Sigmoid colon (tissue), 7 donors: ENCODE data around the gene KIF26B. TPM values are rescaled to one million over a fixed set of nuclear protein-coding genes. Genes with fewer than 3 reads are reported as not detected.

Experiments
- DNase-seq: peaks from one replicate; pipeline ENCODE4 v3.0.0-alpha.2; 2019
- H3K27ac ChIP-seq, 4 donors: fragments of 200-600 bp; sonication (generic); one replicate each; pipeline ENCODE4 v1.5.1; 2016 to 2019; ENCODE audit warnings: mild to moderate bottlenecking in 1 of 4
- H3K27me3 ChIP-seq, 3 donors: fragments of 200-600 bp; sonication (generic); one replicate each; pipeline ENCODE4 v1.5.1; 2019; ENCODE audit warnings: mild to moderate bottlenecking in 1 of 3
- H3K36me3 ChIP-seq, 4 donors: fragments of 200-600 bp; sonication (generic); one replicate each; pipeline ENCODE4 v1.5.1; 2016 to 2019
- H3K4me1 ChIP-seq, 4 donors: fragments of 200-600 bp; sonication (generic); one replicate each; pipeline ENCODE4 v1.5.1; 2017 to 2019
- H3K4me3 ChIP-seq, 4 donors: fragments of 200-600 bp; sonication (generic); one replicate each; pipeline ENCODE4 v1.5.1; 2017 to 2019; ENCODE audit warnings: mild to moderate bottlenecking in 2 of 4, moderate library complexity in 1 of 4
- H3K9me3 ChIP-seq, 4 donors: fragments of 200-600 bp in 3 of 4; sonication (generic) in 3 of 4; one replicate each; pipeline versions ENCODE4 v1.5.1 to v1.6.1; 2013 to 2019
- EP300 ChIP-seq, 4 donors: sonication (generic); formaldehyde crosslinking; IDR thresholded peaks; one replicate each; pipeline ENCODE4 v1.6.1; 2017; ENCODE audit warnings: antibody characterized with exemption in 4 of 4
- POLR2A ChIP-seq, 2 donors: fragments of 450-650 bp; IDR thresholded peaks; one replicate each; pipeline ENCODE4 v1.6.1; 2016; ENCODE audit warnings: antibody characterized with exemption in 2 of 2, mild to moderate bottlenecking in 2 of 2, moderate library complexity in 2 of 2
- POLR2AphosphoS5 ChIP-seq, 4 donors: sonication (generic); formaldehyde crosslinking; IDR thresholded peaks; one replicate each; pipeline ENCODE4 v1.6.1; 2017; ENCODE audit warnings: antibody characterized with exemption in 4 of 4
- WGBS, 2 donors: extraction: QIAGEN DNeasy Blood & Tissue Kit; methylation state at CpG; one replicate each; pipeline ENCODE4 v1.1.7; 2013; 5-methylcytosine and 5-hydroxymethylcytosine counted together
- intact Hi-C: fragments of 100-400 bp; cut with DNase I; formaldehyde crosslinking; loops from one replicate; pipeline ENCODE4 v1.15.1; 2023
- polyA plus RNA-seq, 3 donors: library from polyadenylated mRNA; stranded (reverse); fragments of 200-250 nt; gene quantifications; one replicate each; pipeline ENCODE4 v1.2.3, GENCODE V29; 2013
- total RNA-seq, 4 donors: library from RNA; depleted of rRNA; stranded (reverse); fragments of >200 nt; gene quantifications; one replicate each; pipeline ENCODE4 v1.1.0, GENCODE V29; 2016
- TF ChIP-seq, protein P1 (sequence below), 4 experiments: fragments of 450-650 bp in 3 of 4; fragments of 200-600 bp in 1 of 4; IDR thresholded peaks; one replicate each; pipeline ENCODE4 v1.5.1; 2016 to 2019; ENCODE audit warnings: antibody characterized with exemption in 4 of 4, mild to moderate bottlenecking in 3 of 4, moderate library complexity in 2 of 4
- donor health status: healthy with polysubstance abuse.
- donor health status: Bipolar disorder and iron deficiency.
- donor health status: healthy.

The KIF26B gene
- total and polyA plus RNA-seq, 7 donors: under 0.01 to 5.5 (median 1.4) TPM; not detected in 1

- Histone ChIP-seq H3K9me3 (no peaks in the 10 kb centered on the region), H3K4me1 (no peaks in the 10 kb centered on the region), H3K4me3 (no peak overlapping the region), H3K36me3 (no peaks in the 10 kb centered on the region), H3K27me3 (no peaks in the 10 kb centered on the region), H3K27ac (no peak overlapping the region)
- TF ChIP-seq POLR2AphosphoS5 (IDR thresholded peaks at IDR 0.05) (no peak), POLR2A (IDR thresholded peaks at IDR 0.05) (no peak), EP300 (IDR thresholded peaks at IDR 0.05) (no peak)
- TF ChIP-seq, protein P1, sequence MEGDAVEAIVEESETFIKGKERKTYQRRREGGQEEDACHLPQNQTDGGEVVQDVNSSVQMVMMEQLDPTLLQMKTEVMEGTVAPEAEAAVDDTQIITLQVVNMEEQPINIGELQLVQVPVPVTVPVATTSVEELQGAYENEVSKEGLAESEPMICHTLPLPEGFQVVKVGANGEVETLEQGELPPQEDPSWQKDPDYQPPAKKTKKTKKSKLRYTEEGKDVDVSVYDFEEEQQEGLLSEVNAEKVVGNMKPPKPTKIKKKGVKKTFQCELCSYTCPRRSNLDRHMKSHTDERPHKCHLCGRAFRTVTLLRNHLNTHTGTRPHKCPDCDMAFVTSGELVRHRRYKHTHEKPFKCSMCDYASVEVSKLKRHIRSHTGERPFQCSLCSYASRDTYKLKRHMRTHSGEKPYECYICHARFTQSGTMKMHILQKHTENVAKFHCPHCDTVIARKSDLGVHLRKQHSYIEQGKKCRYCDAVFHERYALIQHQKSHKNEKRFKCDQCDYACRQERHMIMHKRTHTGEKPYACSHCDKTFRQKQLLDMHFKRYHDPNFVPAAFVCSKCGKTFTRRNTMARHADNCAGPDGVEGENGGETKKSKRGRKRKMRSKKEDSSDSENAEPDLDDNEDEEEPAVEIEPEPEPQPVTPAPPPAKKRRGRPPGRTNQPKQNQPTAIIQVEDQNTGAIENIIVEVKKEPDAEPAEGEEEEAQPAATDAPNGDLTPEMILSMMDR (IDR thresholded peaks at IDR 0.05): no peak
- peak; percentile 1 for DNase-seq
- 80 to 85% methylated on average over 4 of the region's 4 CpGs for WGBS, 2 donors
- intact Hi-C loops: no loop called here
These were observed 46.5 kb upstream of the KIF26B start for GRCh38 chr1:245108246-245108645.

- intact Hi-C loops: no loop called here
- no peak overlapping the region for H3K27ac ChIP-seq
- H3K4me1 ChIP-seq: no peaks in the 10 kb centered on the region
- no peaks in the 10 kb centered on the region for H3K9me3 ChIP-seq
- H3K4me3 ChIP-seq: no peak overlapping the region
- 78 to 79% methylated on average over 7 of the region's 7 CpGs for WGBS, 2 donors
- TF ChIP-seq, protein P1 (IDR thresholded peaks at IDR 0.05): no peak
- TF ChIP-seq POLR2A (IDR thresholded peaks at IDR 0.05): no peak
- no peak for TF ChIP-seq EP300 (IDR thresholded peaks at IDR 0.05)
- no peak for TF ChIP-seq POLR2AphosphoS5 (IDR thresholded peaks at IDR 0.05)
- DNase-seq: no peak
- H3K36me3 ChIP-seq: no peaks in the 10 kb centered on the region
- H3K27me3 ChIP-seq: no peaks in the 10 kb centered on the region
These were observed 45.9 kb upstream of the KIF26B start for GRCh38 chr1:245108909-245109308.

GRCh38 chr1:245110406-245110805 lies 44.4 kb upstream of the KIF26B start:
- H3K36me3 ChIP-seq: no peaks in the 10 kb centered on the region
- no peak for TF ChIP-seq POLR2A (IDR thresholded peaks at IDR 0.05)
- no peak for TF ChIP-seq EP300 (IDR thresholded peaks at IDR 0.05)
- TF ChIP-seq, protein P1 (IDR thresholded peaks at IDR 0.05): no peak
- TF ChIP-seq POLR2AphosphoS5 (IDR thresholded peaks at IDR 0.05): no peak
- H3K27me3 ChIP-seq: no peaks in the 10 kb centered on the region
- H3K4me1 ChIP-seq: no peaks in the 10 kb centered on the region
- DNase-seq: no peak
- WGBS, 2 donors: 92 to 95% methylated on average over 2 of the region's 2 CpGs
- no peak overlapping the region for H3K27ac ChIP-seq
- no peak overlapping the region for H3K4me3 ChIP-seq
- H3K9me3 ChIP-seq: no peaks in the 10 kb centered on the region
- intact Hi-C loops: no loop called here

GRCh38 chr1:245111073-245111472 lies 43.7 kb upstream of the KIF26B start:
- Histone ChIP-seq H3K9me3 (no peaks in the 10 kb centered on the region), H3K4me1 (no peaks in the 10 kb centered on the region), H3K36me3 (no peaks in the 10 kb centered on the region), H3K4me3 (no peak overlapping the region), H3K27me3 (no peaks in the 10 kb centered on the region), H3K27ac (no peak overlapping the region)
- WGBS, 2 donors: 18 to 75% methylated on average over 6 of the region's 6 CpGs
- no peak for DNase-seq
- TF ChIP-seq, protein P1 (IDR thresholded peaks at IDR 0.05): no peak
- no peak for TF ChIP-seq EP300 (IDR thresholded peaks at IDR 0.05)
- no peak for TF ChIP-seq POLR2A (IDR thresholded peaks at IDR 0.05)
- TF ChIP-seq POLR2AphosphoS5 (IDR thresholded peaks at IDR 0.05): no peak
- intact Hi-C loops: no loop called here

- DNase-seq: no peak
- Histone ChIP-seq H3K36me3 (no peaks in the 10 kb centered on the region), H3K9me3 (no peaks in the 10 kb centered on the region), H3K27ac (no peak overlapping the region), H3K27me3 (no peaks in the 10 kb centered on the region), H3K4me3 (no peak overlapping the region), H3K4me1 (no peaks in the 10 kb centered on the region)
- TF ChIP-seq POLR2A (IDR thresholded peaks at IDR 0.05) (no peak), EP300 (IDR thresholded peaks at IDR 0.05) (no peak), POLR2AphosphoS5 (IDR thresholded peaks at IDR 0.05) (no peak)
- TF ChIP-seq, protein P1 (IDR thresholded peaks at IDR 0.05): no peak
- 93 to 95% methylated on average over 9 of the region's 9 CpGs for WGBS, 2 donors
- intact Hi-C loops: no loop called here
These were observed 41.1 kb upstream of the KIF26B start for GRCh38 chr1:245113649-245114048.
